ENCODE results near the gene ENO3. TPM values are rescaled to one million over a fixed set of nuclear protein-coding genes. Genes with fewer than 3 reads are reported as not detected.

Gene ENO3
- total and polyA plus RNA-seq, 2 donors (not counting 3 experiments of a cell fraction or from before 2014, with no cell fraction given): 5.5 to 5.9 TPM

GRCh38 chr17:4901648-4902344, 49.1 kb upstream of the ENO3 start:
- ChIA-PET CTCF (interaction anchor here (1.0 to 6.9 kb wide), 9 partner anchors 23 to 193 kb away, joined by 3 to 70 read pairs (median 4); partner anchors contain the start of genes ARRB2, GLTPD2, PFN1 and PSMB6), POLR2A (interaction anchor here (0.6 to 1.3 kb wide), 2 partner anchors 66 to 192 kb away, joined by 3 to 6 read pairs; partner anchors contain the start of genes ARRB2 and SPAG7)
- Histone ChIP-seq H3K27me3 (ENCODE audit: control insufficient read depth in 2 of 2, insufficient read depth in 2 of 2, low read length in 2 of 2) (no peaks in the 10 kb centered on the region), H3K79me2 (ENCODE audit: control insufficient read depth, insufficient read depth, low read length) (no peaks in the 10 kb centered on the region), H3K4me1 (ENCODE audit: control insufficient read depth, extremely low read depth, insufficient read depth, low read length) (peaks cover 10% of the 10 kb centered on the region), H3K9me3 (replicated peaks; ENCODE audit: control insufficient read depth, insufficient read depth, low read length) (no peaks in the 10 kb centered on the region), H3K9me1 (replicated peaks; ENCODE audit: control insufficient read depth, extremely low read depth, insufficient read depth, low read length) (no peaks in the 10 kb centered on the region), H3K27ac (ENCODE audit: insufficient read depth, low read depth, low read length) (peak overlapping the region; percentile 23), H3K36me3 (ENCODE audit: control insufficient read depth in 2 of 2, extremely low read depth in 1 of 2, insufficient read depth in 2 of 2, low read length in 2 of 2) (peaks cover 0 to 5% of the 10 kb centered on the region in 2 experiments), H4K20me1 (replicated peaks; ENCODE audit: control insufficient read depth, extremely low read depth, insufficient read depth, low read length) (no peaks in the 10 kb centered on the region), H2AFZ (ENCODE audit: low read depth, low read length) (peak overlapping the region; percentile 31), H3K4me3 (replicated peaks in 1 of 3; ENCODE audit: insufficient read depth in 1 of 3, low read depth in 1 of 3, low read length in 3 of 3) (peak overlapping the region in 1 of 3 experiments; percentile 8), H3K4me2 (ENCODE audit: insufficient read depth, low read length) (peak overlapping the region; percentile 35), H3K9ac (replicated peaks; ENCODE audit: extremely low read depth, insufficient read depth, low read length) (peak overlapping the region; percentile 26)
- no TSS peak for BruUV-seq (replicated peaks)
- DNase-seq (ENCODE audit: low read depth, low spot score) (peak; percentile 57), FAIRE-seq (peak; percentile 71)
- intact Hi-C loops (cut with micrococcal nuclease): loop anchor here (5.0 kb wide), 2 partner anchors 114 to 169 kb away; partner anchors contain the start of genes GLTPD2, MED11 and VMO1
- no peak for TF ChIP-seq POLR2A (IDR thresholded peaks at IDR 0.05; ENCODE audit: low read depth, low read length)
- TF ChIP-seq MYC (IDR thresholded peaks at IDR 0.05; ENCODE audit: low read depth, low read length): no peak
- TF ChIP-seq, protein P1, sequence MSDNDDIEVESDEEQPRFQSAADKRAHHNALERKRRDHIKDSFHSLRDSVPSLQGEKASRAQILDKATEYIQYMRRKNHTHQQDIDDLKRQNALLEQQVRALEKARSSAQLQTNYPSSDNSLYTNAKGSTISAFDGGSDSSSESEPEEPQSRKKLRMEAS (IDR thresholded peaks at IDR 0.05; ENCODE audit: insufficient read depth, insufficient read length): no peak
- TF ChIP-seq POLR2AphosphoS5 (IDR thresholded peaks at IDR 0.05; ENCODE audit: insufficient read depth, low read depth, low read length): no peak
- no peak for TF ChIP-seq FOS (IDR thresholded peaks at IDR 0.05; ENCODE audit: borderline replicate concordance, insufficient read depth, low read length)
- TF ChIP-seq GATA2 (IDR thresholded peaks at IDR 0.05; ENCODE audit: insufficient read depth, insufficient read length, low read depth, low read length): no peak
- no peak for TF ChIP-seq EZH2 (IDR thresholded peaks at IDR 0.05; ENCODE audit: borderline replicate concordance, low read depth, low read length, severe bottlenecking)
- TF ChIP-seq, protein P2, sequence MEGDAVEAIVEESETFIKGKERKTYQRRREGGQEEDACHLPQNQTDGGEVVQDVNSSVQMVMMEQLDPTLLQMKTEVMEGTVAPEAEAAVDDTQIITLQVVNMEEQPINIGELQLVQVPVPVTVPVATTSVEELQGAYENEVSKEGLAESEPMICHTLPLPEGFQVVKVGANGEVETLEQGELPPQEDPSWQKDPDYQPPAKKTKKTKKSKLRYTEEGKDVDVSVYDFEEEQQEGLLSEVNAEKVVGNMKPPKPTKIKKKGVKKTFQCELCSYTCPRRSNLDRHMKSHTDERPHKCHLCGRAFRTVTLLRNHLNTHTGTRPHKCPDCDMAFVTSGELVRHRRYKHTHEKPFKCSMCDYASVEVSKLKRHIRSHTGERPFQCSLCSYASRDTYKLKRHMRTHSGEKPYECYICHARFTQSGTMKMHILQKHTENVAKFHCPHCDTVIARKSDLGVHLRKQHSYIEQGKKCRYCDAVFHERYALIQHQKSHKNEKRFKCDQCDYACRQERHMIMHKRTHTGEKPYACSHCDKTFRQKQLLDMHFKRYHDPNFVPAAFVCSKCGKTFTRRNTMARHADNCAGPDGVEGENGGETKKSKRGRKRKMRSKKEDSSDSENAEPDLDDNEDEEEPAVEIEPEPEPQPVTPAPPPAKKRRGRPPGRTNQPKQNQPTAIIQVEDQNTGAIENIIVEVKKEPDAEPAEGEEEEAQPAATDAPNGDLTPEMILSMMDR (IDR thresholded peaks at IDR 0.05; ENCODE audit: extremely low read depth in 1 of 2, insufficient read depth in 1 of 2, low read depth in 1 of 2, low read length in 2 of 2): no peak
- TF ChIP-seq JUN (IDR thresholded peaks at IDR 0.05; ENCODE audit: borderline replicate concordance, insufficient read depth, insufficient read length, low read depth): no peak
- dilution Hi-C loops (cut with MboI; ENCODE audit: extremely low pct_ligation_motif_present, low sequenced_read_pairs): no loop called here

All from endothelial cell of umbilical vein (primary cell).